Panc1 (cell line): Measurements from ENCODE around the gene QSOX1.

Experiments
- POLR2AphosphoS5 ChIP-seq: IDR thresholded peaks from 2 replicates; pipeline ENCODE4 v1.6.1; 2012; ENCODE audit warnings: mild to moderate bottlenecking, low read depth, low read length, moderate library complexity
- SIN3A ChIP-seq: IDR thresholded peaks from 2 replicates; pipeline ENCODE4 v1.6.1; 2012; ENCODE audit warnings: low read depth, mild to moderate bottlenecking, low read length, moderate library complexity, borderline replicate concordance; ENCODE audit not compliant: insufficient read depth
- TF ChIP-seq, protein P1 (sequence below): fragments of 450-650 bp; IDR thresholded peaks from 2 replicates; pipeline ENCODE4 v1.5.1; 2017; ENCODE audit warnings: mild to moderate bottlenecking

DNA sequence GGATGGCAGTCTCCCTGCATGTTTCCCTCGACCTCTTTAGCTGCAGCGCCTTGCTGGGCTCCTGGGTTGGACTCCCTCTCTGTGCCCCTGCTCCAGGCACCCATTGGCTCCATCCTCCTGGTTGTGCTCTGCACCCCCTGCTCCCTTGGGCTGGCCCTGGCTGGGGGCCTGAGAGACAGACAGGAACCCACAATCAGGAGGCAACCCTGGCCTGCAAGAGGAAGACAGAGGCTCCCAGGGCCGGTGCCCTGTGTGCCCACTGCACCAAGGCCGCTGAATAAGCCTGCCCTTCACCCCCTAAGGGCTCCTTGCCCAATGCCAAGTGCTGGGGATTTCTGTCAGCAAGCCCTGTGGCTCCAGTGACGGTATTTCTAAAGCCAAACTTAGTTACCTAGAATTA is 43.9 kb downstream of the QSOX1 start:
- TF ChIP-seq, protein P1, sequence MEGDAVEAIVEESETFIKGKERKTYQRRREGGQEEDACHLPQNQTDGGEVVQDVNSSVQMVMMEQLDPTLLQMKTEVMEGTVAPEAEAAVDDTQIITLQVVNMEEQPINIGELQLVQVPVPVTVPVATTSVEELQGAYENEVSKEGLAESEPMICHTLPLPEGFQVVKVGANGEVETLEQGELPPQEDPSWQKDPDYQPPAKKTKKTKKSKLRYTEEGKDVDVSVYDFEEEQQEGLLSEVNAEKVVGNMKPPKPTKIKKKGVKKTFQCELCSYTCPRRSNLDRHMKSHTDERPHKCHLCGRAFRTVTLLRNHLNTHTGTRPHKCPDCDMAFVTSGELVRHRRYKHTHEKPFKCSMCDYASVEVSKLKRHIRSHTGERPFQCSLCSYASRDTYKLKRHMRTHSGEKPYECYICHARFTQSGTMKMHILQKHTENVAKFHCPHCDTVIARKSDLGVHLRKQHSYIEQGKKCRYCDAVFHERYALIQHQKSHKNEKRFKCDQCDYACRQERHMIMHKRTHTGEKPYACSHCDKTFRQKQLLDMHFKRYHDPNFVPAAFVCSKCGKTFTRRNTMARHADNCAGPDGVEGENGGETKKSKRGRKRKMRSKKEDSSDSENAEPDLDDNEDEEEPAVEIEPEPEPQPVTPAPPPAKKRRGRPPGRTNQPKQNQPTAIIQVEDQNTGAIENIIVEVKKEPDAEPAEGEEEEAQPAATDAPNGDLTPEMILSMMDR = no peak
- TF ChIP-seq POLR2AphosphoS5 = no peak
- TF ChIP-seq SIN3A = no peak
